Measurements from ENCODE around the gene NME4.

DNA sequence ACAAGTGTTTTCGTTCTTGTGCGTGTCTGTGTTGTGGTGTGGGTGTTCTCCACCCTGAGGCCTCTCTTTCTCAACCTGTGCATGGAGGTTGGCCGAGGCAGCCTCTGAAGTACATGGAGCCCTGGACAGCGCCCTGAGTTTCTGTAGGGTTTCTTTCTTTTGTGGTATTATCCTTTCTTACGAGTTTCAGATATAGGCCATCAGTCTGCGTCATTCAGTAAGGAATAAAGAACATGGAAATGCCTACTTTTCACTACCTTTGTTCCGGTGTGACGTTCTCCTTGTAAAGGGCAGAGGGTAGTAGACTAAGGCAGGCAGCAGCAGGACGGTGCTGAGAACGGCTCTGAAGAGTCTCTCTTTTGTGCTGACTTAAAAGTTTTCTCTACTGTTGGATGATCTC, 47.0 kb downstream of the NME4 start:
- TF ChIP-seq POLR2A (IDR thresholded peaks at IDR 0.05; ENCODE audit: low read depth, low read length) (no peak), TAF1 (IDR thresholded peaks at IDR 0.05; ENCODE audit: low read depth, low read length) (no peak), SPI1 (IDR thresholded peaks at IDR 0.05; ENCODE audit: low read depth, low read length) (no peak), POU2F2 (IDR thresholded peaks at IDR 0.05; ENCODE audit: low read depth, low read length) (no peak), POLR2AphosphoS5 (IDR thresholded peaks at IDR 0.05; ENCODE audit: low read depth, low read length) (no peak), PAX5 (IDR thresholded peaks at IDR 0.05; ENCODE audit: insufficient read depth, low read length, severe bottlenecking) (no peak)
